B cell (primary cell): Measurements from ENCODE around the gene CPLANE2. TPM values are rescaled to one million over a fixed set of nuclear protein-coding genes. Genes with fewer than 3 reads are reported as not detected.

Experiments
- ATAC-seq: fragments of 200-7000 bp; cut with Tn5 transposase; one replicate; pipeline ENCODE4 v1.10.0; 2021; ENCODE audit warnings: low read depth, mild to moderate bottlenecking, moderate number of reproducible peaks, moderate library complexity
- CTCF ChIA-PET: fragments of 350-600 bp; sonication (Branson Sonifier 250); formaldehyde crosslinking; loops from one replicate; lab custom pipeline; 2021; ENCODE audit warnings: antibody characterized with exemption, inconsistent platforms; lab: Charles Lee
- POLR2A ChIA-PET: fragments of 350-600 bp; sonication (Branson Sonifier 250); formaldehyde crosslinking; loops from one replicate; lab custom pipeline; 2021; ENCODE audit warnings: antibody characterized with exemption; lab: Charles Lee
- DNase-seq: peaks from one replicate; pipeline ENCODE4 v3.0.0; 2013
- H2AFZ ChIP-seq: 2 replicates; pipeline ENCODE4 v1.6.1; 2012; ENCODE audit warnings: mild to moderate bottlenecking, low read depth, low read length; ENCODE audit not compliant: insufficient read depth, poor library complexity, severe bottlenecking
- H3K27ac ChIP-seq, 2 donors: 1 replicate in 1 of 2; 2 replicates in 1 of 2; pipeline ENCODE4 v1.5.1; 2012 to 2013; ENCODE audit warnings: low read length in 2 of 2, mild to moderate bottlenecking in 2 of 2, moderate library complexity in 1 of 2
- H3K27me3 ChIP-seq, 4 experiments: fragments of 200-600 bp in 1 of 4; sonication (generic) in 1 of 4; replicated peaks in 1 of 4; 1 replicate in 2 of 4; 2 replicates in 2 of 4; pipeline versions ENCODE4 v1.6.1 to v1.7.0; 2013 to 2016; ENCODE audit warnings: low read length in 3 of 4, mild to moderate bottlenecking in 2 of 4, mixed read lengths in 1 of 4, moderate library complexity in 1 of 4; ENCODE audit not compliant: insufficient read depth in 4 of 4, control insufficient read depth in 3 of 4; ENCODE audit errors: control extremely low read depth in 1 of 4
- H3K36me3 ChIP-seq, 2 experiments: replicated peaks in 1 of 2; 1 replicate in 1 of 2; 2 replicates in 1 of 2; pipeline versions ENCODE4 v1.6.1 to v1.7.1; 2013; ENCODE audit warnings: low read length in 1 of 2; ENCODE audit not compliant: insufficient read depth in 2 of 2, control insufficient read depth in 1 of 2; ENCODE audit errors: control extremely low read depth in 1 of 2, extremely low read depth in 1 of 2
- H3K4me1 ChIP-seq, 2 donors: fragments of 200-600 bp in 1 of 2; sonication (generic) in 1 of 2; 1 replicate in 1 of 2; 2 replicates in 1 of 2; pipeline versions ENCODE4 v1.5.1 to v1.6.1; 2013 to 2017; ENCODE audit warnings: low read length in 2 of 2; ENCODE audit not compliant: control insufficient read depth in 2 of 2, insufficient read depth in 2 of 2
- H3K4me2 ChIP-seq: replicated peaks from 2 replicates; pipeline ENCODE3; 2012; ENCODE audit warnings: mild to moderate bottlenecking, low read depth, low read length; ENCODE audit not compliant: poor library complexity, severe bottlenecking
- H3K4me3 ChIP-seq, 5 experiments: fragments of 200-600 bp in 1 of 5; sonication (generic) in 1 of 5; 1 replicate in 3 of 5; 2 replicates in 2 of 5; pipeline versions ENCODE4 v1.5.1 to v1.7.0; 2011 to 2016; ENCODE audit warnings: low read length in 4 of 5, mild to moderate bottlenecking in 4 of 5, low read depth in 2 of 5, control low read depth in 1 of 5, moderate library complexity in 1 of 5; ENCODE audit not compliant: insufficient read depth in 1 of 5; ENCODE audit errors: control extremely low read depth in 1 of 5, extremely low read depth in 1 of 5
- H3K79me2 ChIP-seq: fragments of 200-600 bp; sonication (generic); one replicate; pipeline ENCODE4 v1.6.0; 2016; ENCODE audit warnings: low read length; ENCODE audit not compliant: control insufficient read depth, insufficient read depth
- H3K9ac ChIP-seq: fragments of 200-600 bp; sonication (generic); 2 replicates; pipeline ENCODE4 v1.6.1; 2017; ENCODE audit warnings: mild to moderate bottlenecking, low read length, moderate library complexity
- H3K9me3 ChIP-seq, 3 donors: one replicate each; pipeline versions ENCODE4 v1.6.1 to v1.7.1; 2013; ENCODE audit warnings: low read length in 2 of 3; ENCODE audit not compliant: control insufficient read depth in 2 of 3, insufficient read depth in 1 of 3; ENCODE audit errors: control extremely low read depth in 1 of 3
- H4K20me1 ChIP-seq: 2 replicates; pipeline ENCODE4 v1.6.0; 2012; ENCODE audit warnings: mild to moderate bottlenecking, low read length; ENCODE audit not compliant: insufficient read depth, control insufficient read depth, poor library complexity, severe bottlenecking
- H3K27ac Mint-ChIP-seq: one replicate; pipeline ENCODE4 v1.8.0; 2021; ENCODE audit warnings: mixed read lengths
- H3K27me3 Mint-ChIP-seq: one replicate; pipeline ENCODE4 v1.8.0; 2021; ENCODE audit warnings: mixed read lengths
- H3K4me1 Mint-ChIP-seq: one replicate; pipeline ENCODE4 v1.8.0; 2021; ENCODE audit warnings: mixed read lengths
- H3K4me3 Mint-ChIP-seq: one replicate; pipeline ENCODE4 v1.8.0; 2021; ENCODE audit warnings: mixed read lengths
- H3K9me3 Mint-ChIP-seq: one replicate; pipeline ENCODE4 v1.8.0; 2022; ENCODE audit warnings: mixed read lengths; ENCODE audit not compliant: insufficient read depth
- CTCF ChIP-seq: fragments of 200-600 bp; IDR thresholded peaks from one replicate; pipeline ENCODE4 v1.8.0; 2022; ENCODE audit warnings: antibody characterized with exemption, mild to moderate bottlenecking
- EZH2 ChIP-seq: IDR thresholded peaks from 2 replicates; pipeline ENCODE4 v1.6.1; 2012; ENCODE audit warnings: borderline replicate concordance, low read depth, mild to moderate bottlenecking, moderate library complexity, low read length; ENCODE audit not compliant: insufficient read depth, poor library complexity, severe bottlenecking
- WGBS: methylation state at CpG from one replicate; pipeline ENCODE4 v1.1.5; 2013; ENCODE audit warnings: missing lambda C conversion rate; ENCODE audit not compliant: insufficient coverage; 5-methylcytosine and 5-hydroxymethylcytosine counted together
- intact Hi-C: fragments of 100-400 bp; cut with micrococcal nuclease; formaldehyde crosslinking; loops from one replicate; pipeline ENCODE4 v1.10.0; 2022
- polyA plus RNA-seq: library from polyadenylated mRNA; depleted of rRNA; stranded (reverse); fragments of >200 nt; gene quantifications from 2 replicates; pipeline ENCODE4 v1.2.3, GENCODE V29; 2012
- total RNA-seq, 2 donors: library from RNA; stranded (reverse); fragments of 120-200 nt in 1 of 2; gene quantifications; 1 replicate in 1 of 2; 2 replicates in 1 of 2; pipeline versions ENCODE4 v1.2.3 to v1.2.4, GENCODE V29; 2013 to 2022

Gene CPLANE2
- total and polyA plus RNA-seq, 2 donors (not counting 1 experiment from before 2014, with no cell fraction given), result 5.7 to 11.1 TPM

DNA sequence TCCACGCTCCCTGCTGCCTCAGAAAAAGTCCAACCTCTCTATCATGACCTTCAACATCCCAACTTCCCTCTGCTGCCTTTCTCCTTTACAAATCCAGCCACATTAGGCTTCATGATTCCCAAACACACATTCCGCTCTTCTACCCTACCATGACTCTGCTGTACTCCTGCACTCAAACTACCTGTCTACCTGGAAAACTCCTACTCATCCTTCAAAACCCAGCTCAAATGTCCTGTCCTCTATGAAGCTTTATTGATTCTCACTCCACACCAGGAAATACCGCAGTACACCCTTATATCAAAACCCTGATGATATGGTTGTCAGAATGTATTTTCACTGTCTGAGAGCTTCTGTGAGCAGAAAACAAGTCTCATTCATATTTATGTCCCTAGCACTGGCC lies 33.4 kb downstream of the CPLANE2 start:
- Histone ChIP-seq H3K36me3 (peaks cover 0 to 12% of the 10 kb centered on the region in 2 experiments), H3K4me2 (no peak overlapping the region), H3K4me1 (peaks cover 12 to 17% of the 10 kb centered on the region in 2 donors), H3K9ac (no peak overlapping the region), H3K79me2 (peaks cover 8% of the 10 kb centered on the region), H3K4me3 (no peak overlapping the region), H4K20me1 (peaks cover 15% of the 10 kb centered on the region), H2AFZ (no peak overlapping the region), H3K27me3 (no peaks in the 10 kb centered on the region), H3K27ac (no peak overlapping the region), H3K9me3 (no peaks in the 10 kb centered on the region)
- Mint-ChIP-seq H3K9me3 (no peaks in the 10 kb centered on the region), H3K4me1 (peaks cover 10% of the 10 kb centered on the region), H3K4me3 (no peak overlapping the region), H3K27ac (no peak overlapping the region), H3K27me3 (no peaks in the 10 kb centered on the region)
- TF ChIP-seq EZH2 (no peak), CTCF (no peak)
- intact Hi-C loops, result no loop called here
- WGBS, result 17% methylated on average over 2 of the region's 3 CpGs
- CTCF ChIA-PET, result interaction anchor here (0.9 to 3.3 kb wide), 5 partner anchors 34 to 161 kb away, joined by 3 to 13 read pairs (median 4); partner anchors contain the start of gene CPLANE2
- ATAC-seq (no peak), DNase-seq (no peak)
- POLR2A ChIA-PET, result no interaction called here

- no peaks in the 10 kb centered on the region for H3K27me3 ChIP-seq
- Mint-ChIP-seq H3K4me3 (no peak overlapping the region), H3K27me3 (no peaks in the 10 kb centered on the region), H3K4me1 (peaks cover 10% of the 10 kb centered on the region), H3K9me3 (no peaks in the 10 kb centered on the region), H3K27ac (no peak overlapping the region)
- no peak overlapping the region for H3K4me2 ChIP-seq
- intact Hi-C loops, result no loop called here
- ATAC-seq, result no peak
- ChIA-PET CTCF (interaction anchor here (0.7 to 2.8 kb wide), 2 partner anchors 42 to 123 kb away, joined by 3 to 13 read pairs; no protein-coding TSS in a partner anchor), POLR2A (interaction anchor here (0.6 kb wide), 1 partner anchor 357 kb away, joined by 6 read pairs; no protein-coding TSS in a partner anchor)
- no peak for DNase-seq
- H4K20me1 ChIP-seq, result peaks cover 15% of the 10 kb centered on the region
- H3K27ac ChIP-seq, result no peak overlapping the region
- 98% methylated on average over 16 of the region's 24 CpGs for WGBS
- H3K9ac ChIP-seq, result no peak overlapping the region
- H3K9me3 ChIP-seq, result no peaks in the 10 kb centered on the region
- no peak overlapping the region for H3K4me3 ChIP-seq
- peaks cover 8% of the 10 kb centered on the region for H3K79me2 ChIP-seq
- no peak for TF ChIP-seq CTCF
- no peak for TF ChIP-seq EZH2
- H3K36me3 ChIP-seq, result peaks cover 0 to 12% of the 10 kb centered on the region in 2 experiments
- peaks cover 12 to 15% of the 10 kb centered on the region in 2 donors for H3K4me1 ChIP-seq
- no peak overlapping the region for H2AFZ ChIP-seq
Observed at GRCh38 chr1:16202281-16203210, 34.4 kb downstream of the CPLANE2 start.
